Head of caudate nucleus (tissue), 42 donors: ENCODE results near the gene TNFRSF19.

Experiments
- DNase-seq, 42 donors: peaks; one replicate each; pipeline versions ENCODE4 v3.0.0 to v3.0.0-alpha.2; 2020 to 2021; ENCODE audit warnings: mixed read lengths in 7 of 42
- intact Hi-C: fragments of 100-400 bp; cut with DNase I; formaldehyde crosslinking; loops from one replicate; pipeline ENCODE4 v1.15.0; 2022

The TNFRSF19 gene

GRCh38 chr13:23598369-23598768, 28.2 kb downstream of the TNFRSF19 start:
- no peak for DNase-seq
- intact Hi-C loops = no loop called here

- no peak for DNase-seq
- intact Hi-C loops = no loop called here
Measured at GRCh38 chr13:23599083-23599925, 29.1 kb downstream of the TNFRSF19 start.

GRCh38 chr13:23600100-23600499, 29.9 kb downstream of the TNFRSF19 start:
- no peak for DNase-seq
- intact Hi-C loops = no loop called here

- no peak for DNase-seq
- intact Hi-C loops = no loop called here
Measured at GRCh38 chr13:23600534-23600933, 30.3 kb downstream of the TNFRSF19 start.

- intact Hi-C loops = no loop called here
- DNase-seq = no peak
Measured at GRCh38 chr13:23605831-23606230, 35.6 kb downstream of the TNFRSF19 start.

GRCh38 chr13:23608138-23608537, 37.9 kb downstream of the TNFRSF19 start:
- no peak for DNase-seq
- intact Hi-C loops = no loop called here

GRCh38 chr13:23608701-23609413, 38.6 kb downstream of the TNFRSF19 start:
- peak in 28 of 42 donors; percentile 4 to 53 (median 29) for DNase-seq
- intact Hi-C loops = no loop called here

- intact Hi-C loops = no loop called here
- no peak for DNase-seq
Measured at GRCh38 chr13:23609414-23609760, 39.2 kb downstream of the TNFRSF19 start.

GRCh38 chr13:23609874-23610576, 39.8 kb downstream of the TNFRSF19 start:
- no peak for DNase-seq
- intact Hi-C loops = no loop called here

- intact Hi-C loops = no loop called here
- DNase-seq = peak in 1 of 42 donors; percentile 16
Measured at GRCh38 chr13:23610966-23611491, 40.8 kb downstream of the TNFRSF19 start.

GRCh38 chr13:23612182-23612581, 42.0 kb downstream of the TNFRSF19 start:
- intact Hi-C loops = no loop called here
- DNase-seq = no peak

GRCh38 chr13:23612731-23613130, 42.5 kb downstream of the TNFRSF19 start:
- intact Hi-C loops = no loop called here
- DNase-seq = no peak

GRCh38 chr13:23613596-23613995, 43.4 kb downstream of the TNFRSF19 start:
- intact Hi-C loops = no loop called here
- no peak for DNase-seq

GRCh38 chr13:23615395-23616081, 45.3 kb downstream of the TNFRSF19 start:
- intact Hi-C loops = no loop called here
- peak in 19 of 42 donors; percentile 11 to 63 (median 28) for DNase-seq

- DNase-seq = no peak
- intact Hi-C loops = no loop called here
Measured at GRCh38 chr13:23616228-23616627, 46.0 kb downstream of the TNFRSF19 start.

- DNase-seq = no peak
- intact Hi-C loops = no loop called here
Measured at GRCh38 chr13:23617551-23618024, 47.4 kb downstream of the TNFRSF19 start.

- intact Hi-C loops = no loop called here
- DNase-seq = no peak
Measured at GRCh38 chr13:23618341-23618740, 48.1 kb downstream of the TNFRSF19 start.

- DNase-seq = no peak
- intact Hi-C loops = no loop called here
Measured at GRCh38 chr13:23619068-23619855, 49.0 kb downstream of the TNFRSF19 start.
